ENCODE data around the gene MORC1.

GRCh38 chr3:109118584-109118983 lies 650 bp upstream of the MORC1 start:
- TF ChIP-seq CTCF (conservative IDR thresholded peaks at IDR 0.05; ENCODE audit: low read length) (no peak), EZH2phosphoT487 (IDR thresholded peaks at IDR 0.05; ENCODE audit: borderline replicate concordance, low read depth, low read length) (no peak)
